COR-L47 (cell line): ENCODE data around the gene BIRC3.
"Not testable (repeated sequence)": the region's sequence is repeated elsewhere in the genome, so short reads cannot be mapped to it uniquely, and the experiment has no call there.

Source experiments
- DNase-seq: peaks from one replicate; lab custom pipeline; 2025; lab: John Stamatoyannopoulos, UW

Gene BIRC3

DNA sequence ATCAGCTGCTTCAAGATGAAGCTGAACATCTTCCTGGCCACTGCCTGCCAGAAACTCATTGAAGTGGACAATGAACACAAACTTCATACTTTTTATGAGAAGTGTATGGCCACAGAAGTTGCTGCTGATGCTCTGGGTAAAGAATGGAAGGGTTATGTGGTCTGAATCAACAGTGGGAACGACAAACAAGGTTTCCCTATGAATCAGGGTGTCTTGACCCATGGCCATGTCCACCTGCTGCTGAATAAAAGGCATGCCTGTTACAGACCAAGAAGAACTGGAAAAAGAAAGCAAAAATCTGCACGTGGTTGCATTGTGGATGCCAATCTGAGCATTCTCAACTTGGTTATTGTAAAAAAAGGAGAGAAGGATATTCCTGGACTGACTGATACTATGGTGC is 22.2 kb upstream of the BIRC3 start:
- no peak for DNase-seq

DNA sequence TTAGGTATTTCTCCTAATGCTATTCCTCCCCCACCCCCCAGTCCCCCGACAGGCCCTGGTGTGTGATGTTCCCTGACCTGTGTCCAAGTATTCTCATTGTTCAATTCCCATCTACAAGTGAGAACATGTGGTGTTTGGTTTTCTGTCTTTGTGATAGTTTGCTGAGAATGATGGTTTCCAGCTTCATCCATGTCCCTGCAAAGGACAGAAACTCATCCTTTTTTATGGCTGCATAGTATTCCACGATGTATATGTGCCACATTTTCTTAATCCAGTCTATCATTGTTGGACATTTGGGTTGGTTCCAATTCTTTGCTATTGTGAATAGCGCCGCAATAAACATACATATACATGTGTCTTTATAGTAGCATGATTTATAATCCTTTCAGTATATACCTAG is 20.5 kb upstream of the BIRC3 start:
- not testable (repeated sequence) for DNase-seq

- not testable (repeated sequence) for DNase-seq
Measured at GRCh38 chr11:102300837-102301236, 16.4 kb upstream of the BIRC3 start.

DNA sequence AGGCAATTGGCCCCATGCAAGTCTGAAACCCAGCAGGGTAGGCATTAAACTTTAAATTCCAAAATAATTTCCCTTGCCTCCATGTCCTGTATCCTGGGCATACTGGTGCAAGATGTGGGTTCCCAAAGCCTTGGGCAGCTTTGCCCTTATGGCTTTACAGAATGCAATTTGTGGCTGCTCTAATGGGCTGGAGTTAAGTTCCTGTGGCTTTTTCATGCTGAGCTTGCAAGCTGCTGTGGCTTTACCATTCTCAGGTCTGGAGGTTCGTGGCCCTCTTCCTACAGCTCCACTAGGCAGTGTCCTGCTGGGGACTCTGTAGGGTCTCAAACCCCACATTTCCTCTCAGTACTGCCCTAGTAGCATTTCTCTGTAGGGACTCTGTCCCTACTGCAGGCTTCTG is 15.0 kb upstream of the BIRC3 start:
- no peak for DNase-seq

GRCh38 chr11:102304686-102305085 is 12.6 kb upstream of the BIRC3 start:
- DNase-seq, result no peak

GRCh38 chr11:102305352-102306047 is 11.8 kb upstream of the BIRC3 start:
- DNase-seq, result no peak

- peak; percentile 70 for DNase-seq
Measured at GRCh38 chr11:102306048-102306597, 11.2 kb upstream of the BIRC3 start.

DNA sequence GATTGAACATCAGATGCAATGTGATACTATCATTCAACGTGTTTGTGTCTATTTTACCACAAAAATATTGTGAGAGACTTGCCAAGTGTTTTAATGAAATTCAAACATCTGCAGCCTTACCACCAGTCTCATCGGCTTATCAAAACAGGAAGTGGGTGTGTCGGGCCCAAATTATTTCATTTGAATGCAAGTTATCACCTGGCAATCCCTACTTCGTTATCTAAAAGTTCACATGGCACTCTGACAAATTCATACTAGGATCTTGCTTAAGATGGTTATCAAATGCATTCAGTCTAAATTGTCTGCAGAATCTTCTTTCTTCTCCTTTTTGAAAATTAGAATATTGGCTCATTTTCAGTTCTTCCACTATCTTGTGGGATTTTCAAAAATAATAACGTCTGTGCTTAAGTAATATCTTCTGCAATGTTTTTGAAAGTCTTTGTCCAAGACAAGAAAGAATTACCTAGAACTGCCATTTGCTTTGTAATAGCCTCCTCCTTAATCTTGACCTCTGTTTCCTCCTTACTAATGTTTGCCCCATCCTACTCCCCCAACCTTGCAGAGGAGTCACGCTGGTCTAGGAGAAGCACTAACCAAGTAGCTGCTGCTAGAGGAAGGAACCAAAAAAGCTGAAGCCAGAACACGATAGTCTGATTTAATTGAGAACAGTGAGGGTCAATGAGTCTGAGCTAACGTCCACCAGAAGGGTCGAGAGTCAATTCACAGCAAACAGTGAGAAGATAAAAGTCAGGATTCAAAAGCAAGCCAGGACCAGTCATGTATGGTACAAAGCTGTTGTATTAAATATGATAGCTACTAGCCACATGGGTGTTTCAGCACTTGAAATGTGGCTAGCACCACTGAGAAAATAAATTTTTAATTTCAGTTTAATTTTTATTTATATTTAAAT is 10.2 kb upstream of the BIRC3 start:
- peak; percentile 69 for DNase-seq

DNA sequence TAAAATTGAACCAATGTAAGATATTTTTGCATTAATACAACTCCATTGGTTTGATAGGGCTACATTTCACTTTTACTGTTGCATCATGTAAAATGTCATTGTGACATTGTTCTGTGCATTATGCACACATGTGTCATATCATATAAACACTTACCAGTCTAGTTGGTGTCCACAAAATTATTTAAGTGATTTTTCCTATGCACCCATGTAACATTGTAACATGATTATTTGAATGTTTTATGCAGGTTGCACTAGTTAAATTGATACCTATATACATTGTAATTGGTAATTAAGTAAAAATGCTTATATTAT is 9.6 kb upstream of the BIRC3 start:
- no peak for DNase-seq

DNA sequence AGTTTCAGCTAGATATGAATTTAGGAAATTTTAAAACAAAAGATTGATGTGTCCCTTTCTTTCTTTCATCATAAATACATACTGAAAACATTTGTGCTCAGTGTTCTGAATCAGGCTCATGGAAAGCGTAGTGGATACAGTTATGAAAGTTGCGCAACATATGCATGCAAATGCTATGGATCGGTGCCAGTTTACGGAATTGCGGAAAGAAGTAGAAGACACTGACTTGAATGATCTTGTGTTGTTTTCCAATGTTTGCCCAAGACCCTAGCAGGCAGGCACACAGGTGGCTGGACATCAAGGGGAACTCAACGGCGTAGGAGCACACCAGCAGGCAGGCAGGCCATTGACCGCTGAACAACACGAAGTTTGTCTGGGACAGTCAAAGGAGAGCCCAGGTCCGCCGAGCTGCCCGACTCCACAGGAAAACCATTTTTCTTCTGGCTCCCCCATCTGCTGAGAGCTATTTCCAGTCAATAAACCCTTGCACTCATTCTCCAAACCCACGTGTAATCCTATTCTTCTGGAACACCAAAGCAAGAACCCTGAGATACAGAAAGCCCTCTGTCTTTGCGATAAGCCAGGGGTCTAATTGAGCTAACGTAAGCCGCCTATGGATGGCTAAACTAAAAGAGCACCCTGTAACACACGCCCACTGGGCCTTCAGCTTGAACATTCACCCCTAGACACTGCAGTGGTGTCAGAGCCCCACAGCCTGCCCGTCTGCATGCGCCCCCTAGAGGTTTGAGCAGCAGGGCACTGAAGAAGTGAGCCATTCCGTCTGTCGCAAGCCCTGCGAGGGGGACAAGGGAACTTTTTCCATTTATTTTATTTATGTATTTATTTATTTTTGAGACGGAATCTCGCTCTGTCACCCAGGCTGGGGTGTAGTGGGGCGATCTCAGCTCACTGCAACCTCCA is 7.4 kb upstream of the BIRC3 start:
- no peak for DNase-seq

- no peak for DNase-seq
Measured at GRCh38 chr11:102312667-102313066, 4.6 kb upstream of the BIRC3 start.

DNA sequence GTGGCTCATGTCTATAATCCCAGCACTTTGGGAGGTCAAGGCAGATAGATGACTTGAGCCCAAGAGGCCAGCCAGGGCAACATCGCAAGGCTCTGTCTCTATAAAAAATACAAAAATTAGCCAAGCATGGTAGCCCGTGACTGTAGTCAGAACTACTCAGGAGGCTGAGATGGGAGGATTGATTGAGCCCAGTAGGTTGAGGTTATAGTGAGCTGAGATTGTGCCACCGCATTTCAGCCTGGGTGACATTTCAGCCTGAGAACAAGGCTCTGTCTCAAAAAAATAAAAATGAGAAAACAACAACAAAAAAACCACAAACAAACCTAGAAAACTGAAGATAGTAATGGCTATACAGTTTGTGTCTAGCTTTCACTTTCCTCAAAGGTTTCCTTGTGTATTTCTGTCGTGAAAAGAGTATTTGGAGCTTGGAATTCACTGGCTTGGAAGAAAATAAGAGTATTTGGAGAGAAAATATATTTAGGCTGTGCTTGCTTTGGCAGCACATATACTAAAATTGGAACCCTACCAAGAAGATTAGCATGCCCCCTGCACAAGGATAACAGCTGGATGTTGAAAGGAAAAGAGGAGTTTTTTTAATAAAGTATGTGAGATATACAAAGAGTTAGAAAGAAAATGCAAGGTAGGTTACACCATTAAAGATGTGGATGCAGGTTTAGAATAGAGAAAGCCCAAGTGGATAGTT is 3.9 kb upstream of the BIRC3 start:
- no peak for DNase-seq

GRCh38 chr11:102314784-102315183 is 2.5 kb upstream of the BIRC3 start:
- no peak for DNase-seq

DNA sequence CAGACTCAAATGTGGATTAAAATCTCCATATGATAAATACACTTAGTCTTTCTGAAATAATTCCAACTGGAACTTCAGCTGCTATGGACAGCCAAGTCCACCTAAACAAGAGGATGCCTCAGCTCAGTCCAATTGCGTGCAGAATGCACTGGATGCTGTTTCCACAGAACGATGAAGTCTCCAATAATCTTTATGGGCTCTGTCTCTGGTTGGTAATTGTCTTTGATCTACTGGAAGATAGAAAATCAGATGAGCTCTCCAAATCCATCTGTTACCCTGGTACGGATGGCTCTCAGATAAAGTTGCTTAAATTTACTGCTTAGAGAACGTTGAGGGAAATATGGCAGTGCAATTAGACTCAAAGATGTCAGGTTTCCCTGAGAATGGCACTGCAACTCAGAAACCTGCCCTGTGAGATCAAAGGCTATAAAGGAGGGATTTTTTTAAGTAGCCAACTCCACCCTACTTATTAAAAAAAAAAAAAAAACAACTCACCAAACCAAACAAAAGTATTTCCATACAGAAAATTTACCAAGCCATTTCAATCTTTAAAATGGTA is 859 bp upstream of the BIRC3 start:
- DNase-seq, result no peak

GRCh38 chr11:102317768-102318103 is 452 bp downstream of the BIRC3 start:
- no peak for DNase-seq

GRCh38 chr11:102318469-102318868 is 1.2 kb downstream of the BIRC3 start:
- no peak for DNase-seq

- DNase-seq, result no peak
Measured at GRCh38 chr11:102319544-102319943, 2.3 kb downstream of the BIRC3 start.

GRCh38 chr11:102320188-102320587 is 2.9 kb downstream of the BIRC3 start:
- DNase-seq, result no peak

GRCh38 chr11:102320679-102321078 is 3.4 kb downstream of the BIRC3 start:
- no peak for DNase-seq

DNA sequence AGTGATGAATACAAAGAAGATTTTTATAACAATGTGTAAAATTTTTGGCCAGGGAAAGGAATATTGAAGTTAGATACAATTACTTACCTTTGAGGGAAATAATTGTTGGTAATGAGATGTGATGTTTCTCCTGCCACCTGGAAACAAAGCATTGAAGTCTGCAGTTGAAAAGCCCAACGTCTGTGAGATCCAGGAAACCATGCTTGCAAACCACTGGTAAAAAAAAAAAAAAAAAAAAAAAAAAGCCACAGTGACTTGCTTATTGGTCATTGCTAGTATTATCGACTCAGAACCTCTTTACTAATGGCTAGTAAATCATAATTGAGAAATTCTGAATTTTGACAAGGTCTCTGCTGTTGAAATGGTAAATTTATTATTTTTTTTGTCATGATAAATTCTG is 5.3 kb downstream of the BIRC3 start:
- no peak for DNase-seq

DNA sequence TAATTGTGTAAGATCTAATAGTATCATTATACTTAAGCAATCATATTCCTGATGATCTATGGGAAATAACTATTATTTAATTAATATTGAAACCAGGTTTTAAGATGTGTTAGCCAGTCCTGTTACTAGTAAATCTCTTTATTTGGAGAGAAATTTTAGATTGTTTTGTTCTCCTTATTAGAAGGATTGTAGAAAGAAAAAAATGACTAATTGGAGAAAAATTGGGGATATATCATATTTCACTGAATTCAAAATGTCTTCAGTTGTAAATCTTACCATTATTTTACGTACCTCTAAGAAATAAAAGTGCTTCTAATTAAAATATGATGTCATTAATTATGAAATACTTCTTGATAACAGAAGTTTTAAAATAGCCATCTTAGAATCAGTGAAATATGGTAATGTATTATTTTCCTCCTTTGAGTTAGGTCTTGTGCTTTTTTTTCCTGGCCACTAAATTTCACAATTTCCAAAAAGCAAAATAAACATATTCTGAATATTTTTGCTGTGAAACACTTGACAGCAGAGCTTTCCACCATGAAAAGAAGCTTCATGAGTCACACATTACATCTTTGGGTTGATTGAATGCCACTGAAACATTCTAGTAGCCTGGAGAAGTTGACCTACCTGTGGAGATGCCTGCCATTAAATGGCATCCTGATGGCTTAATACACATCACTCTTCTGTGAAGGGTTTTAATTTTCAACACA is 6.4 kb downstream of the BIRC3 start:
- no peak for DNase-seq
